Vagina (tissue), 2 donors: Measurements from ENCODE around the gene JPH2. TPM values are rescaled to one million over a fixed set of nuclear protein-coding genes. Genes with fewer than 3 reads are reported as not detected.

ENCODE experiments used
- DNase-seq, 2 donors: peaks; one replicate each; pipeline ENCODE4 v3.0.0-alpha.2; 2017; ENCODE audit errors: extremely low spot score in 2 of 2
- H3K27ac ChIP-seq: fragments of 200-600 bp; sonication (generic); one replicate; pipeline ENCODE4 v1.5.1; 2019
- H3K27me3 ChIP-seq: fragments of 200-600 bp; sonication (generic); one replicate; pipeline ENCODE4 v1.5.1; 2019
- H3K36me3 ChIP-seq, 2 donors: fragments of 200-600 bp; sonication (generic); one replicate each; pipeline ENCODE4 v1.5.1; 2017 to 2019
- H3K4me1 ChIP-seq: fragments of 200-600 bp; sonication (generic); one replicate; pipeline ENCODE4 v1.5.1; 2019
- H3K4me3 ChIP-seq, 2 donors: fragments of 200-600 bp; sonication (generic); 1 replicate in 1 of 2; 2 replicates in 1 of 2; pipeline ENCODE4 v1.5.1; 2016 to 2019
- H3K9me3 ChIP-seq: fragments of 200-600 bp; sonication (generic); one replicate; pipeline ENCODE4 v1.5.1; 2019
- POLR2A ChIP-seq, 2 donors: fragments of 450-650 bp; IDR thresholded peaks; one replicate each; pipeline ENCODE4 v1.6.1; 2017; ENCODE audit warnings: antibody characterized with exemption in 2 of 2, mild to moderate bottlenecking in 2 of 2, moderate library complexity in 2 of 2
- POLR2AphosphoS5 ChIP-seq, 2 donors: sonication (generic); formaldehyde crosslinking; IDR thresholded peaks; one replicate each; pipeline ENCODE4 v1.9.0; 2017; ENCODE audit warnings: antibody characterized with exemption in 2 of 2, mild to moderate bottlenecking in 2 of 2, low read depth in 1 of 2; ENCODE audit not compliant: insufficient read depth in 1 of 2
- intact Hi-C: fragments of 100-400 bp; cut with DNase I; formaldehyde crosslinking; loops from one replicate; pipeline ENCODE4 v1.15.1; 2023
- total RNA-seq: library from RNA; depleted of rRNA; stranded (reverse); fragments of >200 nt; gene quantifications from one replicate; pipeline ENCODE4 v1.2.3, GENCODE V29; 2016
- TF ChIP-seq, protein P1 (sequence below), 3 experiments: fragments of 450-650 bp in 2 of 3; fragments of 200-600 bp in 1 of 3; sonication (generic) in 1 of 3; IDR thresholded peaks; one replicate each; pipeline ENCODE4 v1.5.1; 2017 to 2019; ENCODE audit warnings: antibody characterized with exemption in 3 of 3, mild to moderate bottlenecking in 2 of 3, moderate library complexity in 2 of 3

The JPH2 gene
- total RNA-seq, 1 donor from 2014 or later: 13.8 TPM

DNA sequence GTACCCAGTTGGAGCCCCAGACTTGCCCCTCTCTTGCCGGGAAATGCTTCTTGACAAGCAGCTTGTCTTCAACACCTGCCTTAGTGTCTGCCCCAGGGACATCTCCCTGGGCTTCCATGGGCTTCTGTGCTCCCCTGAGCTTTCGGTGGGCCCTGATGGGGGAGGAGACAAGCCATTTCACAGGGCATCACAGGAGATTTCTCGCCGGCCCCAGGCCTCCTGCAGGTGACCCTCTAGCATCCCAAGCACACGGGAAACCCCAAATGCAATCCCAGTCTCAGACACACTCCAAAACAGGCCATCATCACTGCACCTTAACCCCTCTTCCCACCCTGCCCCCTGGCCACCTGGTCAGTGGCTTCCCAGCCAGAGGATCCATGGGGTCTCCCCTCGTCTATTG is 74.5 kb downstream of the JPH2 start:
- no peaks in the 10 kb centered on the region for H3K27me3 ChIP-seq
- no peak overlapping the region for H3K27ac ChIP-seq
- intact Hi-C loops: no loop called here
- no peak for TF ChIP-seq POLR2AphosphoS5 (IDR thresholded peaks at IDR 0.05; ENCODE audit: insufficient read depth in 1 of 2, low read depth in 1 of 2)
- no peak for TF ChIP-seq POLR2A (IDR thresholded peaks at IDR 0.05)
- TF ChIP-seq, protein P1, sequence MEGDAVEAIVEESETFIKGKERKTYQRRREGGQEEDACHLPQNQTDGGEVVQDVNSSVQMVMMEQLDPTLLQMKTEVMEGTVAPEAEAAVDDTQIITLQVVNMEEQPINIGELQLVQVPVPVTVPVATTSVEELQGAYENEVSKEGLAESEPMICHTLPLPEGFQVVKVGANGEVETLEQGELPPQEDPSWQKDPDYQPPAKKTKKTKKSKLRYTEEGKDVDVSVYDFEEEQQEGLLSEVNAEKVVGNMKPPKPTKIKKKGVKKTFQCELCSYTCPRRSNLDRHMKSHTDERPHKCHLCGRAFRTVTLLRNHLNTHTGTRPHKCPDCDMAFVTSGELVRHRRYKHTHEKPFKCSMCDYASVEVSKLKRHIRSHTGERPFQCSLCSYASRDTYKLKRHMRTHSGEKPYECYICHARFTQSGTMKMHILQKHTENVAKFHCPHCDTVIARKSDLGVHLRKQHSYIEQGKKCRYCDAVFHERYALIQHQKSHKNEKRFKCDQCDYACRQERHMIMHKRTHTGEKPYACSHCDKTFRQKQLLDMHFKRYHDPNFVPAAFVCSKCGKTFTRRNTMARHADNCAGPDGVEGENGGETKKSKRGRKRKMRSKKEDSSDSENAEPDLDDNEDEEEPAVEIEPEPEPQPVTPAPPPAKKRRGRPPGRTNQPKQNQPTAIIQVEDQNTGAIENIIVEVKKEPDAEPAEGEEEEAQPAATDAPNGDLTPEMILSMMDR (IDR thresholded peaks at IDR 0.05): no peak
- no peaks in the 10 kb centered on the region for H3K9me3 ChIP-seq
- no peaks in the 10 kb centered on the region for H3K36me3 ChIP-seq
- H3K4me1 ChIP-seq: peaks cover 7% of the 10 kb centered on the region
- no peak overlapping the region for H3K4me3 ChIP-seq
- DNase-seq: no peak

DNA sequence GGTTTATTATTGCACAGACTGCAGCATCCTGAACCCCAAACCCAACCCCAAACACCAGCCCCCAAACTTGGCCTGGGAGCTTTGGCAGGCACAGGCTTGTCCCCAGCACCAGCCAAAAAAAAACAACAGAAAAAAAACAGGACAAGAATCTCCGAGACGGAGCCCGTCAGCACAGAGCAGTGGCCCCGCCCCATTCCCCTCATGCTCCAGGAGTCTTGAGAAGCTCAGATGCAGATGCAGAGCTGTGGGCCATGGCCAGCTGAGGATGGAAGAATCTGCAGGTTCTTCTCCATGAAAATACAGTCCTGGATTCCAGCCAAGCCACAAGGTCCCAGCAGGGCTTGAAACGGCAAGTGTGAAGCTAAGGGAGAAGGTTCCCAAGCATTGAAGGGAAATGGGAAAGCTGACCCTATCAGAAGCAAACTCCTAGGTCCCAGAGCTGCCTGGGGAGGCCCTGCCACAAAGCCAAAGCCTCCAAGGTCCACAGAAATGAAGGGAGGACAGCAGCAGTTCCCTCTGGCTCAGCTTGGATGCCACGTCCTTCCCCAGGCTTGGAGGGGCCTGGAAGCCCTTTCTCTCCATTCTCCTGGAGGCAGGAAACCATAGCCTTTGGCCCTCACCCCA is 75.2 kb downstream of the JPH2 start:
- TF ChIP-seq POLR2A (IDR thresholded peaks at IDR 0.05): no peak
- TF ChIP-seq, protein P1 (IDR thresholded peaks at IDR 0.05): no peak
- no peak for TF ChIP-seq POLR2AphosphoS5 (IDR thresholded peaks at IDR 0.05; ENCODE audit: insufficient read depth in 1 of 2, low read depth in 1 of 2)
- H3K27me3 ChIP-seq: no peaks in the 10 kb centered on the region
- no peak overlapping the region for H3K27ac ChIP-seq
- H3K4me3 ChIP-seq: no peak overlapping the region
- peaks cover 7% of the 10 kb centered on the region for H3K4me1 ChIP-seq
- no peaks in the 10 kb centered on the region for H3K36me3 ChIP-seq
- intact Hi-C loops: no loop called here
- DNase-seq: peak in 1 of 2 donors; percentile 83
- no peaks in the 10 kb centered on the region for H3K9me3 ChIP-seq

DNA sequence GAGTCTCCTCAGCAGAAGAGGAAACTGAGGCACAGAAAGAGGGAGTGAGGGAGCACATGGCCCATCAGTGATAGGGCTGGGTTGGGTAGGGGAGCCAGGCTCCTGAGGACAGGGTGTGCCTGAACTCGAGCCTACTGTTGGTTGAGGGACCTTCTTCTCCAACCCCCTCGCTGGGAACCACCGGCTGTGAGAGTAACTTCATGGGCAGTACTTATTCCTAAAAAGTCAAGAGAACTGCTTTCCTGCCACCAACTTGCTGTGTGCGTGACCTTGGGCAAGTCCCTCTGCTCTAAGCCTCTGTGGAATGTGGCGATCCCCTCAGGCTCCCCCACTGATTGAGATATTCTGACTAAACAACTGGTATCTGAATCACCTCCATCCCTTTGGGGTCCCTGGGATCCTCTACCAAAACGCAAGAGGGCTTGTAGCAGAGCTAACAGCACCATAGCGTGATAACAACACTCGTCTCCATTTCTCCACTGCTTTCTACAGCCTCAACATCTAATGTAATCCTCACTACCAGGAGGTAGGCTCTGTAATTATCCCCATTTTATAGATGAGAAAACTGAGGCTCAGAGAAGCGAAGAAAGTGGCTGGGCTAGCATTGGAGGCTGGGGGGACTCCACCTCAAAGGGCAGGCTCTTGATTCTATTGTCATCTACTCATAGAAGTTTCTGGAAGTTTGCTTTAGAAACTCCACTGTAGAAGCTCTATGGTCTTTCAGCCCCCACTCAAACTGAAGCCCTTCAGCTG is 76.0 kb downstream of the JPH2 start:
- Histone ChIP-seq H3K36me3 (no peaks in the 10 kb centered on the region), H3K4me1 (peaks cover under 1% of the 10 kb centered on the region), H3K9me3 (no peaks in the 10 kb centered on the region), H3K27ac (no peak overlapping the region), H3K27me3 (no peaks in the 10 kb centered on the region), H3K4me3 (no peak overlapping the region)
- TF ChIP-seq, protein P1 (IDR thresholded peaks at IDR 0.05): no peak
- TF ChIP-seq POLR2A (IDR thresholded peaks at IDR 0.05) (no peak), POLR2AphosphoS5 (IDR thresholded peaks at IDR 0.05; ENCODE audit: insufficient read depth in 1 of 2, low read depth in 1 of 2) (no peak)
- peak in 1 of 2 donors; percentile 84 for DNase-seq
- intact Hi-C loops: no loop called here

DNA sequence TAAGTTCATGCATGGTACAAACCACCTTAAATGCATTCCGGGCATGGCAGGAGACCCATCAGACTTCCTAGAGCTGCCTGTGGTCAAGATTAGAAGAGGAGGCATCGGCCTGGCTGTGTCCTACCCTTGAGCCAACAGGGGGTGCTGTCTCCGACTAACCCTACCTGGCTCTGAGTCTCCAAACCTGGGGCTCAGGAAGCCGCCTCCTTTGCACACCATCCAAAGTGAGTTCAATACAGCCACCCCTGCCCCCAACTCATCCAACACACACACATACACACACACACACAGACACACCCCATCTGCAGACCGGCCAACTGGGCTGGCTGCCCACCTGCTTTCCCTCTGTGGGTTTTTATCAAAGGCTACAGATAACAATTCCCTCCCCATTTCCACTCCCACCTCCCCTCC is 77.0 kb downstream of the JPH2 start:
- Histone ChIP-seq H3K4me1 (no peaks in the 10 kb centered on the region), H3K27me3 (no peaks in the 10 kb centered on the region), H3K27ac (no peak overlapping the region), H3K36me3 (no peaks in the 10 kb centered on the region), H3K9me3 (no peaks in the 10 kb centered on the region), H3K4me3 (no peak overlapping the region)
- intact Hi-C loops: no loop called here
- no peak for TF ChIP-seq POLR2A (IDR thresholded peaks at IDR 0.05)
- TF ChIP-seq POLR2AphosphoS5 (IDR thresholded peaks at IDR 0.05; ENCODE audit: insufficient read depth in 1 of 2, low read depth in 1 of 2): no peak
- TF ChIP-seq, protein P1 (IDR thresholded peaks at IDR 0.05): no peak
- DNase-seq: peak in 1 of 2 donors; percentile 65

DNA sequence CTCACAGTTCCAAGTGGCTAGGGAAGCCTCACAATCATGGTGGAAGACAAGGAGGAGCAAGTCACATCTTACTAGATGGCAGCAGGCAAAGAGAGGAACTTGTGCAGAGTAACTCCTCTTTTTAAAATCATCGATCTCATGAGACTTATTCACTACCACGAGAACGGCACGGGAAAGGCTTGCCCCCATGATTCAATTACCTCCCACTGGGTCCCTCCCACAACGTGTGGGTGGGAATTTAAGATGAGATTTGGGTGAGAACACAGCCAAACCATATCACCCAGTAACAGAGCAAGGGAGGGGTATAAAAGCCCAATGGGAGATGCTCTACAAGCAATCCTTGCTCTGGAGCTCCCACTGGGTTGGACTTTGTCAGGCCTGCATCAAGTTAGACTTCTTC is 80.4 kb downstream of the JPH2 start:
- Histone ChIP-seq H3K9me3 (peaks cover 4% of the 10 kb centered on the region), H3K36me3 (no peaks in the 10 kb centered on the region), H3K4me1 (no peaks in the 10 kb centered on the region), H3K27me3 (no peaks in the 10 kb centered on the region), H3K4me3 (no peak overlapping the region), H3K27ac (no peak overlapping the region)
- intact Hi-C loops: no loop called here
- no peak for DNase-seq
- TF ChIP-seq POLR2A (IDR thresholded peaks at IDR 0.05): no peak
- TF ChIP-seq, protein P1 (IDR thresholded peaks at IDR 0.05): no peak
- TF ChIP-seq POLR2AphosphoS5 (IDR thresholded peaks at IDR 0.05; ENCODE audit: insufficient read depth in 1 of 2, low read depth in 1 of 2): no peak
